22Rv1 (cell line): ENCODE data around the gene CD93.

Experiments
- CTCF ChIP-seq: fragments of 450-650 bp; IDR thresholded peaks from 2 replicates; pipeline ENCODE4 v1.5.1; 2017; ENCODE audit warnings: mild to moderate bottlenecking
- ZFX ChIP-seq: fragments of 450-650 bp; IDR thresholded peaks from 2 replicates; pipeline ENCODE4 v1.6.1; 2017; ENCODE audit warnings: antibody characterized with exemption, borderline replicate concordance

- no peak for TF ChIP-seq CTCF
- TF ChIP-seq ZFX = no peak
Observed at GRCh38 chr20:23035731-23036130, 50.4 kb downstream of the CD93 start.
